GM19238 (cell line): Measurements from ENCODE around the gene KIAA1217.

ENCODE experiments used
- DNase-seq: peaks from one replicate; pipeline ENCODE4 v3.0.0; 2011; ENCODE audit warnings: low spot score; ENCODE audit not compliant: insufficient read length

Gene KIAA1217

GRCh38 chr10:24241536-24242040, 32.6 kb downstream of the KIAA1217 start:
- no peak for DNase-seq

- no peak for DNase-seq
Observed at GRCh38 chr10:24242562-24242961, 33.6 kb downstream of the KIAA1217 start.

DNA sequence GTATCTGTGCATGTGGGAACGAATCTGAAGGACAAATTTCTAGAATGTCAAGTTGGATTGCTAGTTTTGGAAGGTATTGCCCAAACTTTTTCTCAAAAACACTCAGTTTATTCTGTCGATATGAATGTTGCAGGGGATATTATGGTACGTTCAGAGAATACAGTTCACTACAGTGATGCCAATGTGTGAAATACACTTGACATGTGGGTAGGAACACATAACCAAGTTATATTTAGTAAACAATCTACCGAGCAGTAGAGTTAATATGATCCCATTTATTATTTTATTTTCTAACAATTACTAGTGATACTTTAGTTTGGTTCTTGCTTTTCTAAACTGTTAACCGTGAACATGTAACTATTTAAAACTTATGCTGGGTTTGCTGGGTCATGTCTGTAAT, 37.4 kb downstream of the KIAA1217 start:
- DNase-seq: no peak

DNA sequence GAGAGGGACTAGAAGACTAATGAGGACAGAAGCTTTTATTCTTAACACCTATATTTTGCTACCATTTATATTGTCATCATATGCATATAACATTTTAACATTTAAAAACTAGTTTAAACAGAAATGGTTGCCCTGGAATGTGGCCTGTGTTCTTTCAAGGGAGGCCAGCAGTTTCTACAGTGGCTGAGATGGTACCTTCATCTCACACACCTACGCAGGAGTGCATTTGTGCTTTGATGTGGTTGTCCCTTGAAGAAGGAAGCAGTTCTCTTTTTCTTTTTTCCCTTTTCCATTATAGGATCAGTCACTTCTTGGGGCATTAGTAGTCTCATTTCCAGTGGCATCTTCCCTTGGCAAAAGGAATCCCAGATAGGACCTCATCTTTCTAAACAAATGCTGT, 38.9 kb downstream of the KIAA1217 start:
- no peak for DNase-seq

DNA sequence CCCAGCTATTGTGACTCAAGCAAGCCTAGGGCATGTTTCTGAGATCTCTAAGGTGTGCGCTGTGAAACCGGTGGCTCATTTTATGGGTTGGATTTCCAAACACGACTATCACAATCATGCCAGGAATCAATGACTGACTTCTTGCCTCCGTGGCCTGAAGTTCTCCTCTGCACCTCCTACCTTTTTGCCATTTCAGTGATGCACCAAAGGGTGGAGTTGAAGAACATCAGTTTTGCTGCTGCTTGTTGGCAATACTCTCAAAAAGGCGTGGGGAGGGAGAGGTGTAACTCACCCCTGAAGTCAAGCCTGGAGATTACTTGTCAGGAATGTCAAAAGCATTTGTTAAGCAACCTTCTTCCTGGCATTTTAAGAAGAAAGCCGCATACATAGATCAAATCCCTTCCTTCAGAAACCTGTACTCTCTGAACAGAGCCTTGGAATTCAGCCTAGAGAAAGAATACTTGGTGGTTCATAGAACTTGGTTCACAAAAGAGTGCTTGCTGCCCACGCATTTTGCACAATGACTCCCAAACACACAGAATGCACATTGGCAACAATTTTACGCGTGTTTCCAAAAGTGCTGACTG, 41.0 kb downstream of the KIAA1217 start:
- DNase-seq: no peak

GRCh38 chr10:24251547-24251946, 42.6 kb downstream of the KIAA1217 start:
- no peak for DNase-seq

DNA sequence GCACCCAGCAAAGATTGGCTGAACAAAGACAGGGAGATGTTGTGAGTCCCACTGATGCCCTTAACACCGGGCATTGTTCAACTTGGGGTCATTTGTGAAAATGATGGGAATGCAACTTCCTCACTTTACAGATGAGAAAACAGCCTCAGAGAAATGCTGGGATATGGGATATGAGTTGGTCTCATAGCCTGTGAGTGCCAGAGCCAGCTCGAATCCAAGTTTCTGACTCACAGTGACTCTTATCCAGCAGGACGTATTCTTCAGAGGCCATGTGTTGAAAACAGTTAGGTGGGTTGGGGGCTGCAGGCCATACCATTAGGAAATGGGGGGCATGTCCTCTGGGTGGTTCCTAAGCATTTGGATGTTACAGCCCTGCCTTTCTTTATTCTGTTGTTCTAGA, 45.2 kb downstream of the KIAA1217 start:
- DNase-seq: no peak

GRCh38 chr10:24255115-24255880, 46.4 kb downstream of the KIAA1217 start:
- no peak for DNase-seq

DNA sequence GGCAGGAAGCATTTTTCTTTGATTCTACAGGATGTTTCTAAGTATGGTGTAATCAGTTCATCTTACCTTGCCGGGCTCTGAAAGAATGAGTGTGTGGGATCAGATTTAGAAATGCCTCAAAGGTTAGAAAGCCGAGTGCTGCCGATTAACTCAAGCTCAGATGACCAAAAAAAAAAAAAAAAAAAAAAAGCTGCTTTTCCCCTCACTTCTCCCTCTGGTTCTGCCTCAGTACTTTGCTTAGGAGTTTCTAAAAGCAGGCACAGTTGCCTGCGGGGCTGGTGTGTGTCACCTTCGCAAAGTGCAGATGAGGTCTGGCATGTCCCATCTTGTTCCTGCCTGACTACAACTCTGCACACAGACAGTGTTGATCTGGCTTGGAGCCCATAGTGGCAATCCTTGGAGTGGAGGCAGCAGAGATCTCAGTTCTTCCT, 47.0 kb downstream of the KIAA1217 start:
- no peak for DNase-seq

GRCh38 chr10:24256619-24257107, 47.7 kb downstream of the KIAA1217 start:
- DNase-seq: no peak

GRCh38 chr10:24257588-24257987, 48.6 kb downstream of the KIAA1217 start:
- no peak for DNase-seq

GRCh38 chr10:24259365-24260130, 50.6 kb downstream of the KIAA1217 start:
- no peak for DNase-seq

GRCh38 chr10:24261627-24262026, 52.7 kb downstream of the KIAA1217 start:
- DNase-seq: no peak

DNA sequence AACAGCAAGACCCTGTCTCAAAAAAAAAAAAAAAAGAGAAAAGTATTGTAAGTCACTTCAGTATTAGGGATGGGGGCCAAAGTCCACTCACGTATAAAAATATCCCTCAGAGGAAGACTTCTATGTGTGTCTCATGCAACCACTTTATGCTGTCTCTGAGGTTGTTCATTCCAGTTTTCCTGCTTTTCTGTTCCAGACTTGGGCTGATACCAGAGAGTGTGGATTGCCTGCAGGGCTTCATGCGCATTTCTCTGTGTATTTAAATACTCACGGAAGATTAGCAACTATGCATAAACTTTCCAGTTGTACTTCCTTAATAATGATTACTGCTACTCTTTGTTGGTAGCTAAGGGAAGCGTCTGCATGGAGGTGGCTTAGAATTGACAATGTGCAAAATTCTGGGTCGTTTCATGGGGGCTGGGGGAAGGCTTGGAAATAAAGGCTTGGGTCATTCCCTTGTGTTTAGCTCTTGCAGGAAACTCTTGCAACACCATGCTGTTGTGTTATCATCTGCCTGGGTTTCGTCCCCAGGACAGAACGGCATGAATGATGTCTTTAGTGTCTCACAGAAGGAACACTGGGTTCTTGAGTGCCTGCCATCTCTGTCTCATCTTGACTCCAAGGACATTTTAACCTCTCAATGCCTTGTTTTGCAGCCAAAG, 54.1 kb downstream of the KIAA1217 start:
- DNase-seq: no peak

- no peak for DNase-seq
Observed at GRCh38 chr10:24269476-24269875, 60.5 kb downstream of the KIAA1217 start.

DNA sequence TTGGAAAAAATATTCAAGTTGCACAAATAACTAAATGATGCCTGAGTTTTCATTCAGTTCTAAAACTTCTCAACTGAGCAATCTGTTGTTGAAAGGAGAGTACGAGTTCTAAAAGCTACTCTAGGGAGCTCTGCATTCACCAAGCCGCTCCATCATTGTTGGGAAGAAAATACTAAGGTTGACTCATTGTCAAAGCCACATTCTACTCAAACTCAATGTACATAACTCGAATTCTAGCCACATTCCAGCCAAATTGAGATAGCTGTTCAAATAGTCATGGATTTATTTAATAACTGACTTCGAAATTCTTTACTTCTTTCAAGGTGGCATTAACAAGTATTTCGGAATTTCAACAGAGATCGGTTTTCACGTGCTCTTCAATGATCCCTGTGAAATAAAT, 63.4 kb downstream of the KIAA1217 start:
- DNase-seq: no peak

GRCh38 chr10:24277277-24277676, 68.3 kb downstream of the KIAA1217 start:
- DNase-seq: no peak

- no peak for DNase-seq
Observed at GRCh38 chr10:24277771-24278170, 68.8 kb downstream of the KIAA1217 start.

DNA sequence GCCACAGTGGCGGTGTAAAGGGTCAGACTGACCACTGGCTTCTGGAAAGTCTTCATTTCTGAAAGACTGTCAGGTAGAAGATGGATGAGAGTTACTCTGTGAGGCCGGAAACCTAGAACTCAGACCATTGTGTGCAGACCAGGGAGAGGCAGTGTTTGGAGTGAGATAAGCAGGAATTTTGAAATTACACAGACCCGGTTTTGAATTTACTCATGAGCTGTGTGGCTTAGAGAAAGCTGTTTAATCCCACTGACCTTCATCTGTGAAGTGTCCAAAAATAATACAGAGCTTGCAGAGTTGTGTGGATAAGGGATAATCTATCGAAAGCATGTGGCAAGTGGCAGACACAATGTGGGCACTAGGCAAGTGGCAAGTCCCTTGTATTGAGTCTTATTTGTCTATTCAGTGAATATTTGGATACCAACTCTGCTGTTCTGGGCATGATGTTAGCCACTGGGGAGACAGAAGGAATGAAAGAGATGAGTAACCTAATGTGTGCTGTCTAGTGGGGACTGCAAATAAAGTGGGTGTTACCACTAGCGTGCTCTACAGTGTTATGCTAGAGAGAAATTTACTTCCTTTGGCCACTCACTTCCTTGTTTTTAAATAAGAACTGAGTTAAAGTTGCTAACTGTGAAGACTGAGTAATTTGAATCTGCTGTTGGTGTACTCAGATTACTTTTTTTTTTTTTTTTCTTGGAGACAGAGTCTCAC, 69.4 kb downstream of the KIAA1217 start:
- no peak for DNase-seq

DNA sequence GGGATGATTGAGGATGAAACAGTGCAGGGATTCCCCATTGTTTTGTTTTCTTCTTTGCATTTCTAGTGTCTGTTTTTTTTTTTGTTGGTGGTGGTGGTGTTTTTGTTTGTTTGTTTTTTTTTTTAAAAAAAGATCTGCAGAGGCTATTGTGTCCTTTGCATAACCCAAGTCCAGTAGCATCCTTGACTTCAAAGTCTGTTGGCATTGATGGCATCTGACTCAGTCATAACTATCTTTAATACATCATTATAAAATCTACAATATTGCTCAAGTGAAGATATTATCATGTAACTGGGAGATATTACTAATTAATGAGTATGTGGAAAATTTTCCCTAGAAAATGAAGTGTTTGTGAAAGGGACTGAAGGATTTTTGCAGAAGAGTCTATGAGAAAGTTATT, 70.2 kb downstream of the KIAA1217 start:
- no peak for DNase-seq
